PC-3 (cell line): ENCODE measurements around the gene NUBPL. TPM values are rescaled to one million over a fixed set of nuclear protein-coding genes. Genes with fewer than 3 reads are reported as not detected.

Experiments used
- ATAC-seq: fragments of 200-7000 bp; cut with Tn5 transposase; 2 replicates; pipeline ENCODE4 v1.9.1; 2020; ENCODE audit warnings: mild to moderate bottlenecking, moderate library complexity
- BruUV-seq: library from RNA; stranded (reverse); fragments of 400-500 nt; replicated peaks from 2 replicates; lab custom pipeline; 2021; lab: Mats Ljungman, UMichigan
- CTCF ChIA-PET: fragments of 300-600 bp; sonication (Branson Sonifier 250); formaldehyde crosslinking; loops from one replicate; lab custom pipeline; 2022; ENCODE audit warnings: antibody characterized with exemption; lab: Charles Lee
- POLR2A ChIA-PET: fragments of 300-600 bp; sonication (Branson Sonifier 250); formaldehyde crosslinking; loops from one replicate; lab custom pipeline; 2022; ENCODE audit warnings: antibody characterized with exemption; ENCODE audit not compliant: unreplicated experiment; lab: Charles Lee
- DNase-seq: peaks from one replicate; pipeline ENCODE4 v3.0.0-alpha.2; 2015
- H2AFZ ChIP-seq: fragments of 300-600 bp; sonication (generic); 2 replicates; pipeline ENCODE4 v1.6.0; 2016; ENCODE audit warnings: antibody characterized with exemption, low read length
- H3F3A ChIP-seq: fragments of 300-600 bp; sonication (generic); one replicate; pipeline ENCODE4 v1.6.0; 2017; ENCODE audit warnings: antibody characterized with exemption, low read length, control low read depth, mild to moderate bottlenecking; ENCODE audit not compliant: unreplicated experiment
- H3K27ac ChIP-seq: fragments of 300-600 bp; sonication (generic); 2 replicates; pipeline ENCODE4 v1.5.1; 2016; ENCODE audit warnings: mild to moderate bottlenecking, low read length
- H3K27me3 ChIP-seq: fragments of 300-600 bp; sonication (generic); 2 replicates; pipeline ENCODE4 v1.6.1; 2016; ENCODE audit warnings: low read length, mixed read lengths
- H3K36me3 ChIP-seq: fragments of 300-600 bp; sonication (generic); 2 replicates; pipeline ENCODE4 v1.6.1; 2016; ENCODE audit warnings: low read depth, mixed run types, low read length, mixed read lengths
- H3K4me1 ChIP-seq: fragments of 300-600 bp; sonication (generic); 2 replicates; pipeline ENCODE4 v1.5.1; 2016; ENCODE audit warnings: low read length; ENCODE audit not compliant: insufficient read depth
- H3K4me2 ChIP-seq: fragments of 300-600 bp; sonication (generic); 2 replicates; pipeline ENCODE4 v1.6.0; 2016; ENCODE audit warnings: low read length
- H3K4me3 ChIP-seq: fragments of 300-600 bp; sonication (generic); 2 replicates; pipeline ENCODE4 v1.5.1; 2016; ENCODE audit warnings: mild to moderate bottlenecking, low read length, mixed read lengths
- H3K79me2 ChIP-seq: fragments of 300-600 bp; sonication (generic); 2 replicates; pipeline ENCODE4 v1.6.1; 2017; ENCODE audit warnings: low read length, mixed read lengths
- H3K9ac ChIP-seq: fragments of 300-600 bp; sonication (generic); 2 replicates; pipeline ENCODE4 v1.6.0; 2016; ENCODE audit warnings: mild to moderate bottlenecking, low read length
- H3K9me2 ChIP-seq: fragments of 300-600 bp; sonication (generic); replicated peaks from 2 replicates; pipeline ENCODE4 v1.6.1; 2016; ENCODE audit warnings: mixed run types, low read length, mixed read lengths
- H3K9me3 ChIP-seq: fragments of 300-600 bp; sonication (generic); 2 replicates; pipeline ENCODE4 v1.6.1; 2016; ENCODE audit warnings: low read length, mixed read lengths
- H4K20me1 ChIP-seq: fragments of 300-600 bp; sonication (generic); 2 replicates; pipeline ENCODE4 v1.6.1; 2016; ENCODE audit warnings: low read length, mixed read lengths
- CTCF ChIP-seq: fragments of 300-600 bp; sonication (generic); conservative IDR thresholded peaks from 2 replicates; pipeline ENCODE4 v1.5.1; 2017; ENCODE audit warnings: antibody characterized with exemption, low read depth, mild to moderate bottlenecking, low read length
- EZH2 ChIP-seq: fragments of 300-600 bp; sonication (generic); IDR thresholded peaks from one replicate; pipeline ENCODE4 v1.6.1; 2017; ENCODE audit warnings: antibody characterized with exemption, mild to moderate bottlenecking, low read length; ENCODE audit not compliant: unreplicated experiment
- EZH2phosphoT487 ChIP-seq: fragments of 300-600 bp; sonication (generic); IDR thresholded peaks from 2 replicates; pipeline ENCODE4 v1.6.1; 2018; ENCODE audit warnings: mild to moderate bottlenecking, antibody characterized with exemption, low read length, borderline replicate concordance
- intact Hi-C: fragments of 100-400 bp; cut with micrococcal nuclease; formaldehyde crosslinking; loops from 2 replicates; pipeline ENCODE4 v1.9.0; 2023
- total RNA-seq: library from RNA; depleted of rRNA; stranded (reverse); fragments of >200 nt; gene quantifications from 2 replicates; pipeline ENCODE4 v1.2.3, GENCODE V29; 2014

The NUBPL gene
- total RNA-seq, 1 experiment from 2014 or later = 14.9 TPM

- Histone ChIP-seq H3K27me3 (no peaks in the 10 kb centered on the region), H3K9me2 (no peaks in the 10 kb centered on the region), H3K36me3 (no peaks in the 10 kb centered on the region), H3K4me1 (peaks cover 33% of the 10 kb centered on the region), H3K9ac (no peak overlapping the region), H2AFZ (0 out of 2 replicates have a peak overlapping the region, but pooled peaks have one; percentile 7), H3K79me2 (no peaks in the 10 kb centered on the region), H4K20me1 (no peaks in the 10 kb centered on the region), H3F3A (no peaks in the 10 kb centered on the region), H3K27ac (peak overlapping the region; percentile 16; the same call in 1 of the 2 replicates), H3K4me2 (peak overlapping the region; percentile 49), H3K4me3 (no peak overlapping the region), H3K9me3 (no peaks in the 10 kb centered on the region)
- no TSS peak for BruUV-seq
- intact Hi-C loops = no loop called here
- peak; percentile 84 for DNase-seq
- ChIA-PET POLR2A (no interaction called here), CTCF (no interaction called here)
- ATAC-seq = peak; percentile 88
- TF ChIP-seq EZH2 = no peak
- no peak for TF ChIP-seq CTCF
- TF ChIP-seq EZH2phosphoT487 = no peak
Measured at GRCh38 chr14:31880935-31881334, 319.7 kb downstream of the NUBPL start.

GRCh38 chr14:31881531-31882310 lies 320.5 kb downstream of the NUBPL start:
- Histone ChIP-seq H3K9ac (no peak overlapping the region), H4K20me1 (no peaks in the 10 kb centered on the region), H3K27me3 (no peaks in the 10 kb centered on the region), H3K9me2 (no peaks in the 10 kb centered on the region), H3K4me3 (no peak overlapping the region), H3K79me2 (no peaks in the 10 kb centered on the region), H3K9me3 (no peaks in the 10 kb centered on the region), H3K27ac (peak overlapping the region; percentile 16; the same call in 1 of the 2 replicates), H3F3A (no peaks in the 10 kb centered on the region), H2AFZ (0 out of 2 replicates have a peak overlapping the region, but pooled peaks have one; percentile 7), H3K4me1 (peaks cover 33% of the 10 kb centered on the region), H3K36me3 (no peaks in the 10 kb centered on the region), H3K4me2 (peak overlapping the region; percentile 49)
- ATAC-seq (no peak), DNase-seq (peak; percentile 15)
- POLR2A ChIA-PET = no interaction called here
- CTCF ChIA-PET = no interaction called here
- intact Hi-C loops = no loop called here
- BruUV-seq = no TSS peak
- TF ChIP-seq EZH2 (no peak), EZH2phosphoT487 (no peak), CTCF (no peak)

GRCh38 chr14:31884238-31884637 lies 323.0 kb downstream of the NUBPL start:
- Histone ChIP-seq H3K4me3 (no peak overlapping the region), H4K20me1 (no peaks in the 10 kb centered on the region), H3K36me3 (no peaks in the 10 kb centered on the region), H3K9me2 (no peaks in the 10 kb centered on the region), H3F3A (no peaks in the 10 kb centered on the region), H3K27ac (no peak overlapping the region), H3K9ac (no peak overlapping the region), H3K4me1 (peaks cover 33% of the 10 kb centered on the region), H3K27me3 (no peaks in the 10 kb centered on the region), H3K4me2 (peak overlapping the region; percentile 7; the same call in 1 of the 2 replicates), H3K79me2 (no peaks in the 10 kb centered on the region), H3K9me3 (no peaks in the 10 kb centered on the region), H2AFZ (no peak overlapping the region)
- ATAC-seq (no peak), DNase-seq (no peak)
- POLR2A ChIA-PET = interaction anchor here (0.6 kb wide), 1 partner anchor 655 kb away, joined by 3 read pairs; no protein-coding TSS in a partner anchor
- CTCF ChIA-PET = no interaction called here
- TF ChIP-seq EZH2 (no peak), CTCF (no peak), EZH2phosphoT487 (no peak)
- BruUV-seq = no TSS peak
- intact Hi-C loops = no loop called here
